K562 (cell line): ENCODE results near the gene SAMD14. TPM values are rescaled to one million over a fixed set of nuclear protein-coding genes. Genes with fewer than 3 reads are reported as not detected.

ENCODE experiments used
- BCOR ChIP-seq: fragments of 450-650 bp; IDR thresholded peaks from 2 replicates; pipeline ENCODE4 v1.6.1; 2016
- CEBPB ChIP-seq: fragments of 450-650 bp; IDR thresholded peaks from 2 replicates; pipeline ENCODE4 v1.6.1; 2016; ENCODE audit warnings: missing genetic modification characterization, missing compliant biosample characterization
- CGGBP1 ChIP-seq: fragments of 250-450 bp; sonication (Bioruptor Pico); IDR thresholded peaks from 2 replicates; pipeline ENCODE4 v1.9.0; 2021; ENCODE audit warnings: mild to moderate bottlenecking
- CREB1 ChIP-seq, 2 experiments: sonication (generic) in 1 of 2; formaldehyde crosslinking in 1 of 2; IDR thresholded peaks; 2 replicates each; pipeline versions ENCODE4 v1.6.1 to v1.8.0; 2012 to 2022; ENCODE audit warnings: inconsistent platforms in 1 of 2, mild to moderate bottlenecking in 1 of 2, missing genetic modification reagents in 1 of 2, moderate library complexity in 1 of 2
- CTCF ChIP-seq, 3 experiments: IDR thresholded peaks in 2 of 3; conservative IDR thresholded peaks in 1 of 3; 2 replicates each; pipeline ENCODE4 v1.5.1; 2011 to 2012; ENCODE audit warnings: low read length in 3 of 3, mild to moderate bottlenecking in 3 of 3, control low read depth in 2 of 3, improper control_type of control experiment in 1 of 3, inconsistent platforms in 1 of 3, low read depth in 1 of 3, mixed read lengths in 1 of 3, moderate library complexity in 1 of 3; ENCODE audit not compliant: insufficient read depth in 2 of 3
- CXXC5 ChIP-seq: fragments of 250-450 bp; sonication (Bioruptor Pico); IDR thresholded peaks from 2 replicates; pipeline ENCODE4 v1.8.0; 2022; ENCODE audit warnings: inconsistent platforms, mild to moderate bottlenecking, moderate library complexity
- DACH1 ChIP-seq: fragments of 450-650 bp; IDR thresholded peaks from 2 replicates; pipeline ENCODE4 v1.6.1; 2018; ENCODE audit not compliant: partially characterized antibody
- FIP1L1 ChIP-seq: fragments of 200-400 bp; formaldehyde crosslinking; IDR thresholded peaks from 2 replicates; pipeline ENCODE4 v1.6.1; 2018; ENCODE audit warnings: mild to moderate bottlenecking, low read depth, low read length; ENCODE audit not compliant: poor library complexity, severe bottlenecking
- FOXM1 ChIP-seq, 2 experiments: fragments of 450-650 bp in 1 of 2; sonication (generic) in 1 of 2; formaldehyde crosslinking in 1 of 2; IDR thresholded peaks; 2 replicates each; pipeline versions ENCODE4 v1.6.1 to v1.9.0; 2017 to 2022; ENCODE audit warnings: low read depth in 2 of 2, mild to moderate bottlenecking in 2 of 2, missing genetic modification reagents in 1 of 2, moderate library complexity in 1 of 2
- HDAC2 ChIP-seq: fragments of 450-650 bp; IDR thresholded peaks from 2 replicates; pipeline ENCODE4 v1.6.1; 2016; ENCODE audit warnings: mild to moderate bottlenecking
- HMGN3 ChIP-seq: IDR thresholded peaks from 2 replicates; pipeline ENCODE4 v1.6.1; 2011; ENCODE audit warnings: borderline replicate concordance, low read depth, mild to moderate bottlenecking, mixed read lengths, low read length; ENCODE audit not compliant: insufficient read length; ENCODE audit errors: extremely low read depth
- MCM3 ChIP-seq: fragments of 450-650 bp; IDR thresholded peaks from 2 replicates; pipeline ENCODE4 v1.6.1; 2016
- MITF ChIP-seq: IDR thresholded peaks from 2 replicates; pipeline ENCODE4 v1.6.1; 2014; ENCODE audit warnings: antibody characterized with exemption
- NRF1 ChIP-seq, 2 experiments: fragments of 450-650 bp; IDR thresholded peaks in 1 of 2; conservative IDR thresholded peaks in 1 of 2; 2 replicates each; pipeline ENCODE4 v1.6.1; 2014; ENCODE audit warnings: mild to moderate bottlenecking in 2 of 2
- RBBP5 ChIP-seq: fragments of 200-600 bp; sonication (generic); IDR thresholded peaks from 2 replicates; pipeline ENCODE4 v1.6.1; 2012; ENCODE audit warnings: borderline replicate concordance, mild to moderate bottlenecking, low read length, control low read depth, inconsistent platforms; ENCODE audit not compliant: insufficient read depth, poor library complexity, severe bottlenecking
- SMARCB1 ChIP-seq: IDR thresholded peaks from 2 replicates; pipeline ENCODE4 v1.6.1; 2011; ENCODE audit warnings: improper control_type of control experiment, low read depth; ENCODE audit not compliant: insufficient read length
- TFAM ChIP-seq: fragments of 250-450 bp; sonication (Bioruptor Pico); conservative IDR thresholded peaks from 2 replicates; pipeline ENCODE4 v1.5.0; 2021; ENCODE audit warnings: mild to moderate bottlenecking, moderate library complexity
- WHSC1 ChIP-seq: IDR thresholded peaks from one replicate; pipeline ENCODE4 v1.6.1; 2012; ENCODE audit warnings: low read length, control low read depth, inconsistent platforms
- ZC3H8 ChIP-seq: fragments of 450-650 bp; IDR thresholded peaks from 2 replicates; pipeline ENCODE4 v1.6.1; 2017
- ZFP30 ChIP-seq: fragments of 250-450 bp; sonication (Bioruptor Pico); IDR thresholded peaks from 2 replicates; pipeline ENCODE4 v1.8.0; 2022; ENCODE audit warnings: moderate library complexity, mild to moderate bottlenecking, inconsistent platforms, borderline replicate concordance
- ZFX ChIP-seq: sonication (generic); formaldehyde crosslinking; IDR thresholded peaks from 2 replicates; pipeline ENCODE4 v1.8.0; 2022; ENCODE audit warnings: mild to moderate bottlenecking, missing genetic modification reagents, moderate library complexity
- ZKSCAN8 ChIP-seq: fragments of 200-800 bp; sonication (Bioruptor generic); IDR thresholded peaks from 2 replicates; pipeline ENCODE4 v1.6.1; 2016; ENCODE audit warnings: missing genetic modification characterization, missing compliant biosample characterization
- ZNF133 ChIP-seq: fragments of 250-450 bp; sonication (Bioruptor Pico); IDR thresholded peaks from 2 replicates; pipeline ENCODE4 v1.4.0; 2020; ENCODE audit warnings: mild to moderate bottlenecking
- ZNF224 ChIP-seq: sonication (generic); formaldehyde crosslinking; IDR thresholded peaks from 2 replicates; pipeline ENCODE4 v1.8.0; 2022; ENCODE audit warnings: mild to moderate bottlenecking, missing genetic modification reagents
- ZNF316 ChIP-seq: fragments of 450-650 bp; IDR thresholded peaks from 2 replicates; pipeline ENCODE4 v1.6.1; 2016
- ZNF436 ChIP-seq: fragments of 250-450, 450-650 bp; sonication (Bioruptor Pico); formaldehyde crosslinking; IDR thresholded peaks from 2 replicates; pipeline ENCODE4 v1.7.0; 2020; ENCODE audit warnings: mild to moderate bottlenecking
- ZNF561 ChIP-seq: fragments of 450-650 bp; formaldehyde crosslinking; conservative IDR thresholded peaks from 2 replicates; pipeline ENCODE4 v1.4.0; 2020; ENCODE audit warnings: mild to moderate bottlenecking, moderate library complexity
- polyA plus RNA-seq, 8 experiments: library from polyadenylated mRNA; depleted of rRNA in 4 of 8; stranded (reverse) in 5 of 8; unstranded in 3 of 8; fragments of >200 nt; fragmentation: Nextera tagmentation in 2 of 8; fragmentation: Illumina TruSeq in 1 of 8; extraction: Ambion mirVana in 2 of 8; extraction: Trizol in 1 of 8; gene quantifications; 2 replicates each; pipeline versions ENCODE4 v1.2.1 to v1.2.3, GENCODE V29; 2011 to 2014; ENCODE audit warnings: inconsistent platforms in 1 of 8, missing spikeins in 1 of 8
- total RNA-seq, 7 experiments: library from RNA; depleted of rRNA in 6 of 7; stranded (reverse); fragments of >200 nt in 6 of 7; fragmentation: Illumina TruSeq in 2 of 7; extraction: Trizol in 2 of 7; gene quantifications; 2 replicates each; pipeline versions ENCODE4 v1.2.1 to v1.2.3, GENCODE V29; 2011 to 2021; ENCODE audit warnings: low replicate concordance in 1 of 7

SAMD14 gene
- total and polyA plus RNA-seq, 9 of the 15 experiments (the other 6 are each of a cell fraction or from before 2014, with no cell fraction given) = 0.04 to 0.07 TPM; not detected in 7

- TF ChIP-seq FOXM1 (IDR thresholded peaks at IDR 0.05; ENCODE audit: low read depth) = peak; percentile 94
- TF ChIP-seq FOXM1 (CRISPR knock-in tag; IDR thresholded peaks at IDR 0.05; ENCODE audit: low read depth) = no peak
- TF ChIP-seq MCM3 = no peak
- TF ChIP-seq CXXC5 (CRISPR knock-in tag) = peak; percentile 11
- peak; percentile 66 for TF ChIP-seq ZFX (CRISPR knock-in tag)
- no peak for TF ChIP-seq ZNF133 (CRISPR knock-in tag)
- TF ChIP-seq ZNF561 (CRISPR knock-in tag) = no peak
- TF ChIP-seq SMARCB1 = no peak
- TF ChIP-seq CTCF (IDR thresholded peaks at IDR 0.05 in 2 of 3, conservative IDR thresholded peaks at IDR 0.05 in 1 of 3; ENCODE audit: insufficient read depth in 2 of 3, low read depth in 1 of 3, low read length in 3 of 3) = no peak
- no peak for TF ChIP-seq RBBP5
- TF ChIP-seq NRF1 (conservative IDR thresholded peaks at IDR 0.05 in 1 of 2, IDR thresholded peaks at IDR 0.05 in 1 of 2) = no peak
- TF ChIP-seq WHSC1 = no peak
- TF ChIP-seq TFAM (CRISPR knock-in tag) = no peak
- no peak for TF ChIP-seq ZC3H8
- TF ChIP-seq ZNF224 = no peak
- TF ChIP-seq ZFP30 (CRISPR knock-in tag) = no peak
- TF ChIP-seq MITF = no peak
- TF ChIP-seq CEBPB (tag) = no peak
- no peak for TF ChIP-seq ZNF316
- no peak for TF ChIP-seq CGGBP1
- no peak for TF ChIP-seq ZNF436 (CRISPR knock-in tag)
- TF ChIP-seq FIP1L1 = no peak
- TF ChIP-seq CREB1 (IDR thresholded peaks at IDR 0.05) = no peak
- 0 out of 2 replicates have a peak, but pooled peaks have one; percentile 32 for TF ChIP-seq CREB1 (CRISPR knock-in tag; IDR thresholded peaks at IDR 0.05)
- peak; percentile 90 for TF ChIP-seq DACH1
- peak; percentile 89 for TF ChIP-seq BCOR
- peak; percentile 88 for TF ChIP-seq HDAC2
- TF ChIP-seq HMGN3 = no peak
- TF ChIP-seq ZKSCAN8 (CRISPR knock-in tag) = no peak
These were observed 22.1 kb upstream of the SAMD14 start (continued) for GRCh38 chr17:50151937-50152547.
